ENCODE measurements around the gene DDN. TPM values are rescaled to one million over a fixed set of nuclear protein-coding genes. Genes with fewer than 3 reads are reported as not detected.

The DDN gene
- total and polyA plus RNA-seq, 12 donors, result 0.19 to 1.4 (median 0.43) TPM

GRCh38 chr12:49014547-49014946 lies 15.4 kb upstream of the DDN start:
- ATAC-seq (no peak), DNase-seq (no peak)
- H3K9me3 ChIP-seq, result no peaks in the 10 kb centered on the region
- no peak overlapping the region for H3K4me3 ChIP-seq
- peaks cover 0 to 43% (median 21%) of the 10 kb centered on the region in 9 donors for H3K36me3 ChIP-seq
- H3K4me1 ChIP-seq, result peaks cover 0 to 56% (median 36%) of the 10 kb centered on the region in 9 donors
- WGBS, 2 donors, result 23 to 49% methylated on average over 1 of the region's 1 CpG
- peak in 6 of 9 donors; percentile 12 to 41 (median 29) for TF ChIP-seq CTCF (IDR thresholded peaks at IDR 0.05)
- intact Hi-C loops (cut with DNase I), result no loop called here
- no peaks in the 10 kb centered on the region for H3K27me3 ChIP-seq
- H3K27ac ChIP-seq, result peak overlapping the region in 3 of 10 donors; percentile 4 to 13 (median 11)

DNA sequence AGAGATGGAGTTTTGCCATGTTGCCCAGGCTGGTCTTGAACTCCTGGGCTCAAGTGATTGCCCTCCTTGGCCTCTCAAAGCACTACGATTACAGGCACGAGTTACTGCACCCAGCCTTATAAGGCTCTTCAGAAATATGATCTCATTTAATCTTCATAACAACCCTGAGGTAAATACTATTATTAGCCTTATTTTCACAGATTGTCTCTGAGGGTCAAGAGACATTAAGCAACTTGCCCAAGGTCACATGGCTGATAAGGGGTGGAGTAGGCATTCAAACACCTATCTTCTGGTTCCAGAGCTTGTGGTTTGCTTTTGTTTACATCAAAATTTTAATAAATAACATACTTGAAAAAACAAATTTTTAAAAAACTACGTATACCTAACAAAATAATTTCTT lies 14.3 kb upstream of the DDN start:
- Histone ChIP-seq H3K27me3 (no peaks in the 10 kb centered on the region), H3K4me3 (no peak overlapping the region), H3K27ac (no peak overlapping the region), H3K4me1 (peaks cover 0 to 50% (median 30%) of the 10 kb centered on the region in 9 donors), H3K9me3 (no peaks in the 10 kb centered on the region), H3K36me3 (peaks cover 0 to 53% (median 23%) of the 10 kb centered on the region in 9 donors)
- no peak for TF ChIP-seq CTCF (IDR thresholded peaks at IDR 0.05)
- WGBS, 2 donors, result 75 to 76% methylated on average over 3 of the region's 3 CpGs
- ATAC-seq (no peak), DNase-seq (no peak)
- intact Hi-C loops (cut with DNase I), result no loop called here

GRCh38 chr12:49012739-49013138 lies 13.6 kb upstream of the DDN start:
- no peak for TF ChIP-seq CTCF (IDR thresholded peaks at IDR 0.05)
- ATAC-seq (no peak), DNase-seq (no peak)
- H3K4me3 ChIP-seq, result no peak overlapping the region
- H3K27ac ChIP-seq, result no peak overlapping the region
- H3K27me3 ChIP-seq, result no peaks in the 10 kb centered on the region
- intact Hi-C loops (cut with DNase I), result no loop called here
- H3K4me1 ChIP-seq, result peaks cover 0 to 45% (median 27%) of the 10 kb centered on the region in 9 donors
- H3K9me3 ChIP-seq, result no peaks in the 10 kb centered on the region
- peaks cover 0 to 59% (median 26%) of the 10 kb centered on the region in 9 donors for H3K36me3 ChIP-seq

GRCh38 chr12:49010092-49010668 lies 11.0 kb upstream of the DDN start:
- no peak overlapping the region for H3K4me3 ChIP-seq
- no peaks in the 10 kb centered on the region for H3K9me3 ChIP-seq
- WGBS, 2 donors, result 87 to 93% methylated on average over 3 of the region's 3 CpGs
- H3K27me3 ChIP-seq, result no peaks in the 10 kb centered on the region
- intact Hi-C loops (cut with DNase I), result no loop called here
- peaks cover 0 to 20% (median 10%) of the 10 kb centered on the region in 9 donors for H3K4me1 ChIP-seq
- H3K36me3 ChIP-seq, result peaks cover 0 to 76% (median 37%) of the 10 kb centered on the region in 9 donors
- ATAC-seq (no peak), DNase-seq (no peak)
- no peak overlapping the region for H3K27ac ChIP-seq
- TF ChIP-seq CTCF (IDR thresholded peaks at IDR 0.05), result no peak
